Esophagus mucosa (tissue), 1 donor: ENCODE measurements around the gene TNS1. TPM values are rescaled to one million over a fixed set of nuclear protein-coding genes. Genes with fewer than 3 reads are reported as not detected.
A peak's percentile ranks its signal among the peaks of the same experiment; 100 is the strongest.
"Not testable (repeated sequence)": the region's sequence is repeated elsewhere in the genome, so short reads cannot be mapped to it uniquely, and the experiment has no call there.

Experiments
- ATAC-seq: fragments of 200-7000 bp; cut with Tn5 transposase; one replicate; pipeline ENCODE4 v1.9.1; 2020
- total RNA-seq: library from RNA; stranded (reverse); gene quantifications from one replicate; pipeline ENCODE4 v1.2.4, GENCODE V29; 2023
- donor health status: DM: yes; HTN: yes; CAD: no.

The TNS1 gene
- total RNA-seq, 1 donor from 2014 or later = 27.7 TPM

DNA sequence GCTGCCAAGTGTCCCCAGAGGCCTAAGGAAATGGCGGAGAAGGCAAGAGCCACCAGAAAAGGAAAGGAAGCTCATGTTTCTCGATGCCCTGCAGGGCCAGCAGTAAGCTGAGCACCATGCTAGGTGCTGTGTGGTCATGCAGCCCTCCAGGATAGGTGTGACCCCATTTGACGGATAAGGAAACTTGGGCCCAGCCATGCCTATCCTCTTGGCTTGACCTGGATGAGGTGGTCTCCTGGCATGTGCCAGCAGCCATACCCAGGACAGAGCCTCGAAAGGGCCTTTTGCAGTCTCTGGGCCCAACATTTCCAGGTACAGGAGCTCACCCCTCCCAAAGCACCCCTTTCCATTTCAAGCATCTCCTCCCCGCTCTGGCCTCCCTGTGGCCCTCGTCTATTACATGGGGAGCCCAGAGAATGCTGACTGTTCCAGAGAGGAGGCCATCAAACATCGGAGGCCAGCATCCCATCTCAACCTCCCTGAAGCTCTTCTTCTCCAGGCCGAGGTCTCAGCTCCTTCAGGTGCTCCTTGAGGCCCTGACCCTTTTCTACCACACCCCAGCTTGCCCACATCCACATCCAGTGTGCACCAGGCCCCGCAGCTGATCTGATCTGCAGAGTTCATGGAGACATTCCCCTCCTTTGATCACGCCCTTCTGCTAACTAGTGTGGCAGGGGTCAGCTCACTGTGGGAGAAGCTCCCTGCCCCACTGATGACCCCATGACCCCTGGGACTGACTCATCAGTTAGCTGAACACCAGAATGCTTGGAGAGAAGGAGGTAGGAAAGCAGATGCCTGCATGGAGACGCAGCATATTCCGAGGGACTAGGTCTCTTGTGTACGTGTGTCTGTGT, 208.4 kb downstream of the TNS1 start:
- ATAC-seq = no peak

GRCh38 chr2:217793566-217794132, 209.1 kb downstream of the TNS1 start:
- no peak for ATAC-seq

DNA sequence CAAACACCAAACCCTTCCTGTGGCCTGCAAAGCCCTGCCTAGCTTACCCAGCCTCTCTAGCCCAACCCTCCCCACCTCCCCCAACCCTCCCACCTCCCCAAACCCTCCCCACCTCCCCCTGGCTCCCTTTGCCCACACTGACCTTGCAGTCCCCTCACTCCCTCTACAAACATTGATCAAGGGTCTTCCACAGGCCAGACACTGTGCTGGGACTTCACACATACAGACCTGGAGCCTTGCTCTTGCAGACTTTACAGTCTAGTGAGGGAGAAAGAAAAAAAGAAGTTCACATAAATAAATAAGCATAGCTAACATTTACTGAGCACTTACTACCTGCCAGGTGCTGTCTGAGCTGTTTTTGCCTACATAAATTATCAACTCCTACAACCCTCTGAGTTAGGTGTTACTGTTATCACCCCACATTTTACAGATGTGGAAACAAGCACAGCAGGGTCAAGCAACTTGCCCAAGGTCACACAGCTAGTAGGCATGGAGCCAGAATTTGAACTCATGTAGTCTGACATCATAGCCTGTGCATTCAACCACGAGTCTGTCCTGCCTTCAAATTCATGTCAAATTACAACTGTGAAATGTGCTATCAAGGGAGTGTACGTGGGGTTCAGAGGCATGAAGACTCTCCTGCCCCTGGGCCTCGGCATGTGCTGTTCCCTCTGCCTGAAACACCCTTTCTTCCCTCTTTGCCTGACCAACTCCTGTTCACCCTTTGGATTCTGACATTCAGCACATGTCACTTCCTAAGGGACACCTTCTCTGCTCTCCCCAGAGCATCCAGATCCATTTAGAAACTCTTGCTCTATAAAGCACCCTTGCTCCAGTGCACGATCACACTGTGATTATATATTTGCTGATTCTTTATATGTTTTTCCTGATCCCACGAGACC, 209.9 kb downstream of the TNS1 start:
- no peak for ATAC-seq

DNA sequence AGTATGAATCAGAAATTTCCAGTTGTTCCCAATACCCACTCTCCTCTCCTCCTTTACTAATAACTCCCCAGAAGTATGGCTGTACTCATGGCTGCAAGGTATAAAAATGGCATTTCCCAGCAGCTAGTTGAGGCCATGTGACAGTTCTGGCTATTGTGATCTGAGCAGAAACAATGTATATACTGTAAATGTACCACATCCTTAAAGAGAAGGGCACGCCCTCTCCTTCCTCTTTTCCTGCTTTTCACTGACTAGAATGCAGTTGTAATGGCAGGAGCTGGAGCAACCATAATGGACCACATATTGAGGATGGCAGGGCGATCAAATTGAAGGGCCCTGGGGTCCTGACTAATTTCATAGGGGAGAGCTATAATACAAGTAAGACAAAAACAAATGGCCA, 211.2 kb downstream of the TNS1 start:
- ATAC-seq = no peak

DNA sequence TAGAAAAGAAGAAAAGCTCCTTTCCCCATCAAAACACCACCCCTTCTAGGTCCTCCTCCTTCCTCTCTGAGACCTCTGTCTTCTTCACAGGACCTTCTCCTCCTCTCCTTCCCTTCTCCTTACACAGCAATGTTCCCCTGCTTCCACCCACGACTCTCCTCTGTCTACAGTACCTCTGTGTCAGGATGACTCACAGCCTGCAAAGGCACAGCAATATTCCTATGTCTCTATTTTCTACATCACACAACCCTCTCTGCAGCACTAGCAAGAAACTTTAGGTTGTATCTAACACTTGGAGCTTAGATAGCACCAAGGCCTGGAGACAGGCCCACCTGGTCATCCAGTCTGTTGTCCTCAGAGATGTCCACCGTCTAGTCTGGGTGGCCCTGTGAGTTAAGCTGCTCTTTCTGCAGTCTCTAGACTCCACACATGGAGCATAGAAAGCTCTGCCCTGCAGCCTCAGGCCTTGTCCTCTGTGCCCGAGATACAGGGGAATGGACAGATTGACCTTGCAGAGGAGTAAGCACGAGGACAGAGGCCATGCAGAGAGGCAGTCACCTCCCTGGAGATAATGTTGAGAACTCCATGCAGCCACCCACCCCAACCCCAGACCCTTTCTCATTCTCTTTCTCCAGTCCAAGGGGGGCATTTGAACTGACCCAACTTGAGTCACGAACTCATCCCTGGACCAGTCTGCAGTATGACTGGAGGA, 212.0 kb downstream of the TNS1 start:
- no peak for ATAC-seq

DNA sequence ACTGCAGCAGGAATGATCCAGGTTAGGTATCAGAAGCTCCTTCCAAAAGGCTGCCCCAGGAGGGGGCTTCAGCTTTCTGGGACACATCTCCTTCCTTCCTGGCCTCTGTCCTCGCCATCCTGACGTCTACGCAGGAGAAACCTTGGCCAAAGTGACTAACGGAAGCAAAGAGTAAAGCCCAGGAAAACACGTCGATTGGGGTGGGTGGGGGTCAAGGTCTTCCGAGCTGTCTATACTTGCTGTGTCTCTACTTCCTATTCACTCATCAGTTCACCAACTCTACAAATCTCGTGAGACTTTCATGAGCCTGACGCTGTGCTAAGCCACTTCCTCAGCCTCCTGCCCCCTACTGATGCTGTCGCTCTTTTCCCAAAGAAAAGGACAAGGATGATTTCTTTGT, 212.6 kb downstream of the TNS1 start:
- ATAC-seq = no peak

- ATAC-seq = no peak
Measured at GRCh38 chr2:217789736-217790181, 213.0 kb downstream of the TNS1 start.

GRCh38 chr2:217789003-217789735, 213.6 kb downstream of the TNS1 start:
- peak; percentile 56 for ATAC-seq

DNA sequence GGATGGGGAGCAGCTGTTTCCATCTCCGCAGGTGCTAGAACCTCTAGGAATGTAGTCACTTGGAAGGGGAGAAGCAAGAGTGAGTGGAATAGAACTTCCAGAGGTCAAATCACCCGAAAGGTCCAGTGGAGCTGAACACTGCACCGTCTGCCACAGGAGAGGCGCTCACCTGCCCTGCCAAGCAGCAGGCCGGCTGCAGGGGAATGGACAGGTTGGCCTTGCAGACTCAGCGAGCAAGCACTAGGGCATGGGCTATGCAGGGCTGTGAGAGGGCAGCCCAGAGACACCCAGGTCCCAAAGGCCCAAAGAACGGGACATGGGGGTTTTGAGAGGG, 214.2 kb downstream of the TNS1 start:
- no peak for ATAC-seq

DNA sequence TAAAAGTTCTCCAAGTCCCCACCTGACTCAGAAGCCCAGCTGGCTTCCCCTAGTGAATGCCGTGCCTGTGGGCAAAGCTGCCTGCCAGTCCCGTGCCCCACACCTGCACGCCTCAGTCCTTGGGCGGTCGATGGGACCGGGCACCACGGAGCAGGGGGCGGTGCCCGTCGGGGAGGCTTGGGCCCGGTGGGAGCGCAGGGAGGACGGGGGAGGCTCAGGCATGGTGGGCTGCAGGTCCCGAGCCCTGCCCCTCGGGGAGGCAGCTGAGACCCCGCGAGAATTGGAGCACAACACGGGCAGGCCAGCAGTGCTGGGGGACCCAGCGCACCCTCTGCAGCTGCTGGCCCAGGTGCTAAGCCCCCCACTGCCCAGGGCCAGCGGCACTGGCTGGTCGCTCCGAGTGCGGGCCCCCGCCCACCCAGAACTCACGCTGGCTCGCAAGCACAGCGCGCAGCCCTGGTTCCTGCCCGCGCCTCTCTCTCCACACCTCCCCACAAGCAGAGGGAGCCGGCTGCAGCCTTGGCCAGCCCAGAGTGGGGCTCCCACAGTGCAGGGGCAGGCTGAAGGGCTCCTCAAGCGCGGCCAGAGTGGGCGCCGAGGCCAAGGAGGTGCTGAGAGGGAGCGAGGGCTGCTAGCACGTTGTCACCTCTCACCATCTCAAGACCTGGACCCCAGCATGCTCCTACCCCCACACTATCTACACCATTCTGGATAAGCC, 215.5 kb downstream of the TNS1 start:
- no peak for ATAC-seq

GRCh38 chr2:217786560-217786959, 216.2 kb downstream of the TNS1 start:
- not testable (repeated sequence) for ATAC-seq

DNA sequence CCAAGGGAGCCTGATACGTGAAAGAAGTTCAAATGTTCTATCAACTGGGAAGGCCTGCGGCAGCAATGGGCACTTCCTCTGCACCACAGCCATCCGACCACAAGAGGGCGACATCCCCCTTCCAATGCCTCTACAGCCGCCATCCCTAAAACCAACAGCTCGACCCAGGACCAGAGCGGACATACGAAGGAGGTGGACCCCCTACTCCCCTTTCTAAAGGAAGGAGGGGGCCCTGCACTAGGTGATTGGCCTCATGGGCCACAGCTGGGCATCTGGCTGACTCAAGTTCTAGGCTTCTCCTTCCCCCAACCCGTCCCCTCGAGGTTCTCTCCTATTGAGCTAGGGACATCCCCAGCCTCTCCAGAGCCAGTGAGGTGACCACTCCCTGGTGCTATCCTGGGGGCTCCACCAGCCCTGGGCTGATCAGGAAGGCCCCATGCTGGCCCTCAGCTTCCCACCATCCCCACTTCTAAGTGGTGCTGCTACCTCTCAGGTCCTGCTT, 217.2 kb downstream of the TNS1 start:
- ATAC-seq = peak; percentile 83

- ATAC-seq = peak; percentile 6
Measured at GRCh38 chr2:217784996-217785543, 217.7 kb downstream of the TNS1 start.

DNA sequence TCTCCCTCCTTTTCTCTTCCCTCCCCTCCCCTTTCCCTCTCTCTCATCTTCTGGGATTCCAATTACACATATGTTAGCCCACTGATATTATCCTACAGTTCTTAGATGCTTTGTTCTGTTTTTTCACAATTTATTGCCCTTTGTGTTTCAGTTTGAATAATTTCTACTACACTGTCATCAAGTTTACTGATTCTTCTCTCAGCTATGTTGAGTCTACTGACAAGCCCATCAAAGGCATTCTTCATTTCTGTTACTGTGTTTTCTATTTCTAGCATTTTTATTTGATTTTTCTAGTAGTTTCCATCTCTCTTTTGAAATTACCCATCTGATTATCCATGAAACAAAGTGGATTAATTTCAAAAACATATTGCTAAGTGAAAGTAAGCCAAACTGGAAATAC, 219.6 kb downstream of the TNS1 start:
- no peak for ATAC-seq

- ATAC-seq = peak; percentile 33
Measured at GRCh38 chr2:217777906-217778305, 224.9 kb downstream of the TNS1 start.

DNA sequence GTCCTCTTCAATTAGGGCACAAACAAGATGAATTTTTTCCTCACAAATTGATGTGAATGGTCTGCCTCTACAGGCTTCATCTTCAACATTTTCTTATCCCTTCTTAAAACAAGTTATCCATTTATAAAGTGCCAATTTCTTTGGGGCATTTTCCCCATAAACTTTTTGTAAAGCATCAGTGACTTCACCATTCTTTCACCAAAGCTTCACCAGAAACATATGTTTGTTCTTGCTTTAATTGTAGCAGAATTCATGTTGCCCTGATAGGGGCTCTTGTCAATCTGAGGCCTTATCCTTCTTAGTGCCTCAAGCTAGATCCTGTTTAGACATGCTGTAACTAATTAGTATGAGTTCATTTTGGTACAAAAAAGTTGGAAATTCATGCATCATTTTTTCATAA, 226.2 kb downstream of the TNS1 start:
- no peak for ATAC-seq

- no peak for ATAC-seq
Measured at GRCh38 chr2:217775920-217776503, 226.8 kb downstream of the TNS1 start.

- ATAC-seq = no peak
Measured at GRCh38 chr2:217774232-217774631, 228.6 kb downstream of the TNS1 start.

- no peak for ATAC-seq
Measured at GRCh38 chr2:217773539-217773938, 229.3 kb downstream of the TNS1 start.

DNA sequence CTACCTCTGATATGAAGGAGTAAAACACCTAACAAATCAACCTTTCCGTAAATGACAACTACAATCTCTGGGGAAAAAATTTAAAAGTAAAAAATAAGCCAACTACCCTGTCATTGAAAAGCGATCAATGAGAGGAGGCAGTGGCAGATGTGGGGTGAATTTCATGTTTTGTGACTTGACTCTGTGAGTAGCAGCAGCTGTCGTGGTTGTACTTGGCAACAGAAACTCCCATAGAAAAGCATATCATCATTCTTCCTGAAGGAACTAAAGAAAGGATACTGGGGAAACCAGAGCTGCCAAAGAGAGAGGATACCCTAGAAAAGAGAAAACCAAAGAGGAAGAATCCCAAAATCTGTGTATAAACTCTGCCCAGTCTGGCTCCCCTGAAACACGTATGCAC, 236.4 kb downstream of the TNS1 start:
- no peak for ATAC-seq
